T-helper 1 cell (primary cell): ENCODE results near the gene EZH2.
A peak's percentile ranks its signal among the peaks of the same experiment; 100 is the strongest.

Experiments used
- DNase-seq, 5 donors: peaks; one replicate each; pipeline ENCODE4 v3.0.0-alpha.2; 2012 to 2020
- total RNA-seq, 4 donors: gene quantifications; one replicate each; lab custom pipeline; 2026; lab: John Stamatoyannopoulos, UW

The EZH2 gene
- total RNA-seq: 54.8 to 74.6 (median 66.0) reads per million in 4 donors

- DNase-seq: no peak
Observed at GRCh38 chr7:148884049-148884298, at the start of gene EZH2. EZH2 (minus strand) TSS chr7:148884291; CDS start chr7:148847298, 36,993 bp downstream.

- DNase-seq: no peak
Observed at GRCh38 chr7:148931470-148931869, 47.4 kb upstream of the EZH2 start.

- no peak for DNase-seq
Observed at GRCh38 chr7:148930335-148930734, 46.2 kb upstream of the EZH2 start.

- no peak for DNase-seq
Observed at GRCh38 chr7:148929176-148929575, 45.1 kb upstream of the EZH2 start.

- DNase-seq: no peak
Observed at GRCh38 chr7:148927123-148928045, 43.3 kb upstream of the EZH2 start.

GRCh38 chr7:148925836-148926235 lies 41.7 kb upstream of the EZH2 start:
- DNase-seq: no peak

- DNase-seq: no peak
Observed at GRCh38 chr7:148924011-148924410, 39.9 kb upstream of the EZH2 start.

- no peak for DNase-seq
Observed at GRCh38 chr7:148921806-148922205, 37.7 kb upstream of the EZH2 start.

- no peak for DNase-seq
Observed at GRCh38 chr7:148921189-148921588, 37.1 kb upstream of the EZH2 start.

GRCh38 chr7:148919859-148920258 lies 35.8 kb upstream of the EZH2 start:
- DNase-seq: peak in 1 of 5 donors; percentile 42

GRCh38 chr7:148918058-148918596 lies 34.0 kb upstream of the EZH2 start:
- DNase-seq: no peak

- no peak for DNase-seq
Observed at GRCh38 chr7:148916186-148916585, 32.1 kb upstream of the EZH2 start.

- peak in 1 of 5 donors; percentile 27 for DNase-seq
Observed at GRCh38 chr7:148915211-148915610, 31.1 kb upstream of the EZH2 start.

- peak in 1 of 5 donors; percentile 72 for DNase-seq
Observed at GRCh38 chr7:148914208-148914777, 30.2 kb upstream of the EZH2 start.

GRCh38 chr7:148912758-148913541 lies 28.9 kb upstream of the EZH2 start:
- peak in 1 of 5 donors; percentile 83 for DNase-seq

- no peak for DNase-seq
Observed at GRCh38 chr7:148912151-148912550, 28.1 kb upstream of the EZH2 start.

- DNase-seq: peak in 1 of 5 donors; percentile 23
Observed at GRCh38 chr7:148911626-148912025, 27.5 kb upstream of the EZH2 start.

GRCh38 chr7:148909568-148909967 lies 25.5 kb upstream of the EZH2 start:
- DNase-seq: no peak

- DNase-seq: no peak
Observed at GRCh38 chr7:148906707-148907498, 22.8 kb upstream of the EZH2 start.

GRCh38 chr7:148905093-148905666 lies 21.1 kb upstream of the EZH2 start:
- DNase-seq: no peak

- no peak for DNase-seq
Observed at GRCh38 chr7:148903504-148903903, 19.4 kb upstream of the EZH2 start.

- no peak for DNase-seq
Observed at GRCh38 chr7:148901178-148901577, 17.1 kb upstream of the EZH2 start.
